ENCODE results near the gene TKTL1.

- TF ChIP-seq SIN3A (IDR thresholded peaks at IDR 0.05; ENCODE audit: borderline replicate concordance, insufficient read depth, low read length) (no peak), REST (IDR thresholded peaks at IDR 0.05; ENCODE audit: insufficient read depth in 1 of 2, low read depth in 2 of 2, low read length in 2 of 2) (no peak), POLR2AphosphoS5 (IDR thresholded peaks at IDR 0.05; ENCODE audit: low read depth, low read length) (no peak)
Observed at GRCh38 chrX:154327038-154327820, 31.6 kb downstream of the TKTL1 start.

Data from PFSK-1 (cell line).